SK-N-SH treated with all-trans-retinoic acid at 6 μM for 48 hours (cell line): ENCODE measurements around the gene TSHZ2.

ENCODE experiments used
- ATAC-seq: fragments of 200-7000 bp; cut with Tn5 transposase; 3 replicates; pipeline ENCODE4 v1.9.1; 2020; ENCODE audit warnings: mild to moderate bottlenecking, moderate library complexity
- ARNTL ChIP-seq: fragments of 450-650 bp; formaldehyde crosslinking; IDR thresholded peaks from 2 replicates; pipeline ENCODE4 v1.5.0; 2020; ENCODE audit warnings: low read depth, mild to moderate bottlenecking, moderate library complexity, borderline replicate concordance
- BACH2 ChIP-seq: fragments of 250-450 bp; sonication (Bioruptor Pico); IDR thresholded peaks from 2 replicates; pipeline ENCODE4 v1.9.0; 2021; ENCODE audit warnings: mild to moderate bottlenecking, borderline replicate concordance
- CREB5 ChIP-seq: fragments of 250-450 bp; sonication (Bioruptor Pico); IDR thresholded peaks from 2 replicates; pipeline ENCODE4 v1.5.1; 2020; ENCODE audit warnings: low read depth, mild to moderate bottlenecking, moderate library complexity
- CSDC2 ChIP-seq: fragments of 250-450 bp; sonication (Bioruptor Pico); IDR thresholded peaks from 2 replicates; pipeline ENCODE4 v1.5.0; 2020; ENCODE audit warnings: mild to moderate bottlenecking, moderate library complexity
- CSRNP3 ChIP-seq: fragments of 250-450 bp; sonication (Bioruptor Pico); IDR thresholded peaks from 2 replicates; pipeline ENCODE4 v1.5.1; 2021; ENCODE audit warnings: mild to moderate bottlenecking, moderate library complexity
- ESRRG ChIP-seq: fragments of 250-450 bp; sonication (Bioruptor Pico); IDR thresholded peaks from 2 replicates; pipeline ENCODE4 v1.6.1; 2021; ENCODE audit warnings: mild to moderate bottlenecking
- GLIS3 ChIP-seq: fragments of 250-450 bp; sonication (Bioruptor Pico); IDR thresholded peaks from 2 replicates; pipeline ENCODE4 v1.5.0; 2020; ENCODE audit warnings: mild to moderate bottlenecking, moderate library complexity
- ISL1 ChIP-seq: fragments of 250-450 bp; sonication (Bioruptor Pico); IDR thresholded peaks from 2 replicates; pipeline ENCODE4 v2.1.2; 2022; ENCODE audit warnings: mild to moderate bottlenecking, moderate library complexity
- OSR1 ChIP-seq: fragments of 250-450 bp; sonication (Bioruptor Pico); IDR thresholded peaks from 2 replicates; pipeline ENCODE4 v1.8.0; 2022; ENCODE audit warnings: moderate library complexity, mild to moderate bottlenecking, inconsistent platforms
- PATZ1 ChIP-seq: fragments of 250-450 bp; sonication (Bioruptor Pico); IDR thresholded peaks from 2 replicates; pipeline ENCODE4 v1.8.0; 2020; ENCODE audit warnings: mild to moderate bottlenecking, moderate library complexity, borderline replicate concordance
- POU6F1 ChIP-seq: fragments of 250-450 bp; sonication (Bioruptor Pico); IDR thresholded peaks from 2 replicates; pipeline ENCODE4 v1.8.0; 2021; ENCODE audit warnings: low read depth, mild to moderate bottlenecking, moderate library complexity, borderline replicate concordance
- PPARA ChIP-seq: fragments of 250-450 bp; sonication (Bioruptor Pico); IDR thresholded peaks from 2 replicates; pipeline ENCODE4 v1.5.0; 2020; ENCODE audit warnings: mild to moderate bottlenecking, borderline replicate concordance
- RARB ChIP-seq: fragments of 250-450 bp; sonication (Bioruptor Pico); IDR thresholded peaks from 2 replicates; pipeline ENCODE4 v1.8.0; 2021; ENCODE audit warnings: mild to moderate bottlenecking, moderate library complexity
- SNAI2 ChIP-seq: fragments of 250-450 bp; sonication (Bioruptor Pico); IDR thresholded peaks from 2 replicates; pipeline ENCODE4 v1.5.0; 2020; ENCODE audit warnings: mild to moderate bottlenecking, moderate library complexity
- TCF4 ChIP-seq: fragments of 250-450 bp; sonication (Bioruptor Pico); IDR thresholded peaks from 2 replicates; pipeline ENCODE4 v1.8.0; 2021; ENCODE audit warnings: mild to moderate bottlenecking, moderate library complexity, borderline replicate concordance
- TOX ChIP-seq: fragments of 250-450 bp; sonication (Bioruptor Pico); IDR thresholded peaks from 2 replicates; pipeline ENCODE4 v1.8.0; 2021; ENCODE audit warnings: mild to moderate bottlenecking, moderate library complexity, borderline replicate concordance
- TSHZ2 ChIP-seq: fragments of 250-450 bp; sonication (Bioruptor Pico); IDR thresholded peaks from 2 replicates; pipeline ENCODE4 v1.5.0; 2020; ENCODE audit warnings: mild to moderate bottlenecking, moderate library complexity
- ZC3H10 ChIP-seq: fragments of 250-450 bp; sonication (Bioruptor Pico); IDR thresholded peaks from 2 replicates; pipeline ENCODE4 v1.5.1; 2021; ENCODE audit warnings: mild to moderate bottlenecking, moderate library complexity
- ZFP3 ChIP-seq: fragments of 250-450 bp; sonication (Bioruptor Pico); IDR thresholded peaks from 2 replicates; pipeline ENCODE4 v1.5.0; 2020; ENCODE audit warnings: mild to moderate bottlenecking, moderate library complexity
- ZFP30 ChIP-seq: fragments of 450-650 bp; formaldehyde crosslinking; IDR thresholded peaks from 2 replicates; pipeline ENCODE4 v1.5.0; 2022; ENCODE audit warnings: mild to moderate bottlenecking, moderate library complexity
- ZNF565 ChIP-seq: fragments of 450-650 bp; formaldehyde crosslinking; conservative IDR thresholded peaks from 2 replicates; pipeline ENCODE4 v1.5.0; 2020; ENCODE audit warnings: low read depth, mild to moderate bottlenecking, moderate library complexity
- ZNF70 ChIP-seq: fragments of 450-650 bp; formaldehyde crosslinking; IDR thresholded peaks from 2 replicates; pipeline ENCODE4 v1.5.0; 2020; ENCODE audit warnings: mild to moderate bottlenecking, moderate library complexity

TSHZ2 gene

GRCh38 chr20:53296451-53297153 lies 324.4 kb downstream of the TSHZ2 start:
- ATAC-seq: no peak
- no peak for TF ChIP-seq TCF4
- no peak for TF ChIP-seq PATZ1

- no peak for TF ChIP-seq CREB5 (CRISPR knock-in tag)
- no peak for TF ChIP-seq RARB (CRISPR knock-in tag)
- TF ChIP-seq BACH2 (CRISPR knock-in tag): no peak
- TF ChIP-seq ZFP30: no peak
- TF ChIP-seq ZC3H10 (CRISPR knock-in tag): no peak
- no peak for TF ChIP-seq POU6F1
- TF ChIP-seq GLIS3 (CRISPR knock-in tag): no peak
- no peak for TF ChIP-seq SNAI2 (CRISPR knock-in tag)
- no peak for TF ChIP-seq ZNF70 (CRISPR knock-in tag)
- TF ChIP-seq ZFP3 (CRISPR knock-in tag): no peak
- TF ChIP-seq ZNF565 (CRISPR knock-in tag): no peak
- no peak for TF ChIP-seq TCF4
- no peak for TF ChIP-seq TOX (CRISPR knock-in tag)
- no peak for TF ChIP-seq ARNTL (CRISPR knock-in tag)
- no peak for ATAC-seq
Observed at GRCh38 chr20:53297154-53297529, 325.0 kb downstream of the TSHZ2 start.

GRCh38 chr20:53298260-53298659 lies 326.1 kb downstream of the TSHZ2 start:
- no peak for ATAC-seq
- TF ChIP-seq TSHZ2 (CRISPR knock-in tag): no peak
- TF ChIP-seq CSDC2 (CRISPR knock-in tag): no peak
- no peak for TF ChIP-seq POU6F1
- TF ChIP-seq ZFP3 (CRISPR knock-in tag): no peak
- no peak for TF ChIP-seq ESRRG (CRISPR knock-in tag)
- no peak for TF ChIP-seq ZFP30
- TF ChIP-seq, all 23 proteins: peak for 0

- ATAC-seq: no peak
- TF ChIP-seq ISL1 (CRISPR knock-in tag) (no peak), PATZ1 (no peak), CSRNP3 (no peak), ESRRG (CRISPR knock-in tag) (no peak), ZFP3 (CRISPR knock-in tag) (no peak), ZNF565 (CRISPR knock-in tag) (no peak), OSR1 (no peak), TCF4 (no peak), CREB5 (CRISPR knock-in tag) (no peak), ARNTL (CRISPR knock-in tag) (no peak), PPARA (CRISPR knock-in tag) (no peak), ZFP30 (no peak), GLIS3 (CRISPR knock-in tag) (no peak), ZC3H10 (CRISPR knock-in tag) (no peak)
Observed at GRCh38 chr20:53298911-53299310, 326.8 kb downstream of the TSHZ2 start.
